ENCODE data around the gene AP2A2.
"Not testable (repeated sequence)": the region's sequence is repeated elsewhere in the genome, so short reads cannot be mapped to it uniquely, and the experiment has no call there.

AP2A2 gene

GRCh38 chr11:1015064-1015463 is 89.4 kb downstream of the AP2A2 start:
- no peak for DNase-seq (ENCODE audit: low read depth in 2 of 2)

GRCh38 chr11:1015826-1016545 is 90.3 kb downstream of the AP2A2 start:
- DNase-seq (ENCODE audit: low read depth in 2 of 2) = no peak

- DNase-seq (ENCODE audit: low read depth in 2 of 2) = not testable (repeated sequence)
Measured at GRCh38 chr11:1016610-1017126, 91.0 kb downstream of the AP2A2 start.

- no peak for DNase-seq (ENCODE audit: low read depth in 2 of 2)
Measured at GRCh38 chr11:1017269-1018005, 91.8 kb downstream of the AP2A2 start.

- no peak for DNase-seq (ENCODE audit: low read depth in 2 of 2)
Measured at GRCh38 chr11:1018091-1018490, 92.4 kb downstream of the AP2A2 start.

- no peak for DNase-seq (ENCODE audit: low read depth in 2 of 2)
Measured at GRCh38 chr11:1019321-1019910, 93.7 kb downstream of the AP2A2 start.

GRCh38 chr11:1020211-1020905 is 94.7 kb downstream of the AP2A2 start:
- no peak for DNase-seq (ENCODE audit: low read depth in 2 of 2)

- no peak for DNase-seq (ENCODE audit: low read depth in 2 of 2)
Measured at GRCh38 chr11:1022411-1022810, 96.7 kb downstream of the AP2A2 start.

- DNase-seq (ENCODE audit: low read depth in 2 of 2) = no peak
Measured at GRCh38 chr11:1022908-1023810, 97.5 kb downstream of the AP2A2 start.

- no peak for DNase-seq (ENCODE audit: low read depth in 2 of 2)
Measured at GRCh38 chr11:1023811-1024596, 98.3 kb downstream of the AP2A2 start.

- no peak for DNase-seq (ENCODE audit: low read depth in 2 of 2)
Measured at GRCh38 chr11:1024597-1025409, 99.1 kb downstream of the AP2A2 start.

- DNase-seq (ENCODE audit: low read depth in 2 of 2) = no peak
Measured at GRCh38 chr11:1025410-1026162, 99.9 kb downstream of the AP2A2 start.

GRCh38 chr11:1026163-1026450 is 100.4 kb downstream of the AP2A2 start:
- no peak for DNase-seq (ENCODE audit: low read depth in 2 of 2)

- DNase-seq (ENCODE audit: low read depth in 2 of 2) = no peak
Measured at GRCh38 chr11:1026641-1027482, 101.2 kb downstream of the AP2A2 start.

GRCh38 chr11:1027483-1028290 is 102.0 kb downstream of the AP2A2 start:
- no peak for DNase-seq (ENCODE audit: low read depth in 2 of 2)

- no peak for DNase-seq (ENCODE audit: low read depth in 2 of 2)
Measured at GRCh38 chr11:1028291-1028540, 102.5 kb downstream of the AP2A2 start.

- DNase-seq (ENCODE audit: low read depth in 2 of 2) = no peak
Measured at GRCh38 chr11:1028616-1029015, 102.9 kb downstream of the AP2A2 start.

Measured in stimulated activated CD4-positive, alpha-beta T cell treated with anti-CD3 and anti-CD28 coated beads, Interleukin-1b, Interleukin-23, amount 100 ng/mL, for 1 hour (primary cell).